Measurements from ENCODE around the gene MYO10.

- TF ChIP-seq CTCF (IDR thresholded peaks at IDR 0.05) = no peak
- TF ChIP-seq POLR2AphosphoS5 (IDR thresholded peaks at IDR 0.05) = no peak
Observed at GRCh38 chr5:16921211-16921610, 14.9 kb downstream of the MYO10 start.

Measured in breast epithelium (tissue), 3 donors.